Globus pallidus (tissue), 1 donor: ENCODE measurements around the gene DDX27.

Source experiments
- DNase-seq: peaks from one replicate; pipeline ENCODE4 v3.0.0-alpha.2; 2015; ENCODE audit warnings: low spot score

DDX27 gene

DNA sequence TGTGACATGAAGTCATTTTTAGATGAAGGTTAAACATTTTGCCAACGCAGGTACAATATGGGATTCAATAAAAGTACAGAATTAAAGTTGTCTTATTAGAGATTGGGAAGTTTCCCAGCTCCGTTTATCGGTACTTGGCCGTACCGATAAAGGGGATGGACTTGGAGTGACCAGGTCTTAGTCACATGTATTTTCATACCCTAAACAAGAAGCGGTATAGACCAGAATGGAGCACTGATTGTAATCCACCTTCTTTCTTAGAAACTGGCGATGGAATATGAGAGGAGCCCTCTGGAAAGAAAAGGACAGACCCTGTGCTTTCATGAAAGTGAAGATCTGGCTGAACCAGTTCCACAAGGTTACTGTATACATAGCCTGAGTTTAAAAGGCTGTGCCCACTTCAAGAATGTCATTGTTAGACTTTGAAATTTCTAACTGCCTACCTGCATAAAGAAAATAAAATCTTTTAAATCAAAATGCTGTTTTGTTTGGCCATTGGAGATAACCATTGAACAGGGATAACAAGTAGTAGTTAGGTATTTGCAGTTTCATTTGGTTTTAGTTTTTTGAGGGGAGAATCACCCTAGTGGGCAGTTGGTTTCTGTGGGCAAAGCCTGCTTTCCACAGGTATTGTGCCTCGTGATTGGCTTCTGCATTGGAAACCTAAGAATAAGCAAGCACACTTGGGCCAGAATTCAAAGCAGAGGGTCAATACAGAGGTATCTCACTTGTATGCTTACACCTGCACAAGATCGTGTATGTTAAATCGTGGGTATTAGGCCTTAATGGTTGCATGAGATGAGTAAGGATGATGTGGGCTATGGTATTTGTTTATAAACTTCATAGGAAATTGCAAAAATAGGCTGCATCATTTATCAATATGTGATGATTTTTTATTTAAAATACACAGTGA, 69.8 kb downstream of the DDX27 start:
- no peak for DNase-seq

DNA sequence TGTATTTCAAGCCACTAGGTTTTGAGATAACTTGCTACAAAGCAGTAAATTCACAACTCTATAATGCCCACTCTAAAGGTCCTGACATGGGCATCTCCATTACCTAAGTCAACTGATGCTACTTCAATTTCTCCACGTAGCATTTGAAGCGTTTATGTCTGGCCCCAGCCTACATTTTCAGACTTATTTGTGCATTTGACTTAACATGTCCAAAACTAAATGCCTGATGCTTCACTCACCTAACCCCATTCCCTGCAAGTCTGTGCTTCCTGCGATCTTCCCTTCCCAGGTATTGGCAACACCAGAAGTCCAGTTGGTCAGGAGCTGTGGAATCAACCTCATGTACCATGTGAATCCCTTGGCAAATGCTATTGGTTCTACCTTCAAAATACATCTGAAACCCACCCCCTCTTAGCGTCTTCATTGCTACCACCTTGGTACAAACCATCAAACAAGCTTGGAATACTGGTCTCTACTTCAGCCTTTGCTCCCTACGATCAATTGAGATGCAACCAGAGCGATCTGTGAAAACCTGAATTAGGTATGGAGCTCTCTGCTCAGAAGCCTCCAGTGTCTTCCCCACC, 71.5 kb downstream of the DDX27 start:
- DNase-seq: no peak

DNA sequence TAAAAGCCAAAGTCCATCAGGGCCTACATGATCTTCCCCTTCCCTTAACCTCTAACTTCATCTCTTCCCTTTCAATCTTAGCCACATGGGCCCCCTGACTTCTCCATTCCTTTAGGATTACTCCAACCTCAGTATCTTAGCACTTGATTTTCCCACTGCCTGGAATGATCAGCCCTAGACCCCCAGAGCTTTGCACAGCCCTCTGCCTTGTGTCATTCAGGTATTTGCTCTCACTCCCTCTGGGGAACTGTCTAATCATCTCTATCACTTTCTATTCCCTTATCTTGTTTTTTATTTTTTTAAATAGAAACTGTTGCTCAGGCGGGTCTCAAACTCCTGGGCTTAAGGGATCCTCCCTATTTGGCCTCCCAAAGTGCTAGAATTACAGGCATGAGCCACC, 72.0 kb downstream of the DDX27 start:
- no peak for DNase-seq

DNA sequence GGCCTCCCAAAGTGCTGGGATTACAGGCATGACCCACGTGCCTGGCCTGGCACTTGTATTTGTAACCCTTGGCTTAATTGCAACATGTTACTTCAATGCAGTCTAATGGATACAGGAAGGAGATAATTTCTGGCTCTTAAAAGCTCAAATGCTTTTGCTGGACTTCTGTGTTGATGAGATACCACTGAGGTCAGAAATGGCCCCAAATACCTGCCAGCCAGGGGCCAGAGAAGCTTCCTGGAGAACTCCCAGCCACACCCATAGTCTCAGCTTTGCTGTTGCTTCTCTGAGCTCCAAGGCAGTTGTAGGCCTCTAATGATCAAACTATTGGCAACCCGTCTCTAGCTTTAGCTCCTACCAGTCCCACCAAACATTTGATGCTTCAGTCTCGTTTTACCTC, 72.8 kb downstream of the DDX27 start:
- no peak for DNase-seq

DNA sequence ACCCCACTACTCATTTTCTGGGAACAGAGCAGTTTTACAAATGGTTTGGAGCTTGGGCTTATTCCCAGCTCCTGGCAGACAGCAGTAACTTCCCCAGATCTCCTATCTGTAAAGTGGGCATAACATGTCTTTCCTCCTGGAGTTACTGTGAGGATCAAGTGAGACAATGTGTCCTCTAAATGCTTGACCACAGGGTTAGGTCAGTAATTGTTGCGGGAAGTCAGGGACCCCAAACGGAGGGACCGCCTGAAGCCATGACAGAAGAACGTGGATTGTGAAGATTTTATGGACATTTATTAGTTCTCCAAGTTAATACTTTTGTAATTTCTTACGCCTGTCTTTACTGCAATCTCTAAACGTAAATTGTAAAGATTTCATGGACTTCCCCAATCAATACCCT, 73.9 kb downstream of the DDX27 start:
- no peak for DNase-seq
